HepG2 (cell line): ENCODE measurements around the gene PLXNB2. TPM values are rescaled to one million over a fixed set of nuclear protein-coding genes. Genes with fewer than 3 reads are reported as not detected.

Experiments
- ADNP ChIP-seq: sonication (generic); formaldehyde crosslinking; IDR thresholded peaks from 2 replicates; pipeline ENCODE4 v1.4.0; 2020; ENCODE audit warnings: missing genetic modification reagents
- CHD4 ChIP-seq: fragments of 200-600 bp; sonication (generic); IDR thresholded peaks from 2 replicates; pipeline ENCODE4 v1.7.0; 2017; ENCODE audit warnings: mild to moderate bottlenecking, low read length, borderline replicate concordance
- ELF4 ChIP-seq: sonication (generic); formaldehyde crosslinking; IDR thresholded peaks from 2 replicates; pipeline ENCODE4 v1.5.0; 2020; ENCODE audit warnings: missing genetic modification reagents, mild to moderate bottlenecking, moderate library complexity, borderline replicate concordance
- FOXA1 ChIP-seq, 2 experiments: fragments of 450-650 bp in 1 of 2; sonication (generic) in 1 of 2; formaldehyde crosslinking in 1 of 2; IDR thresholded peaks; 2 replicates each; pipeline versions ENCODE4 v1.4.0 to v1.6.1; 2016 to 2020; ENCODE audit warnings: missing genetic modification reagents in 1 of 2
- FOXO1 ChIP-seq: sonication (generic); formaldehyde crosslinking; IDR thresholded peaks from 2 replicates; pipeline ENCODE4 v1.4.0; 2020; ENCODE audit warnings: missing genetic modification reagents
- GABPB1 ChIP-seq: IDR thresholded peaks from 2 replicates; pipeline ENCODE4 v1.6.1; 2016; ENCODE audit warnings: mild to moderate bottlenecking, missing genetic modification reagents, moderate library complexity, missing compliant biosample characterization
- HOXA3 ChIP-seq: sonication (generic); formaldehyde crosslinking; IDR thresholded peaks from 2 replicates; pipeline ENCODE4 v1.5.0; 2020; ENCODE audit warnings: missing genetic modification reagents
- KAT2B ChIP-seq: fragments of 150-350 bp; IDR thresholded peaks from 2 replicates; pipeline ENCODE4 v1.6.1; 2014; ENCODE audit warnings: low read depth, low read length, borderline replicate concordance
- MIXL1 ChIP-seq: IDR thresholded peaks from 2 replicates; pipeline ENCODE4 v1.6.1; 2016
- NFYC ChIP-seq: IDR thresholded peaks from 2 replicates; pipeline ENCODE4 v1.6.1; 2016; ENCODE audit warnings: missing genetic modification reagents, missing compliant biosample characterization
- NRL ChIP-seq: sonication (generic); formaldehyde crosslinking; IDR thresholded peaks from 2 replicates; pipeline ENCODE4 v1.5.0; 2020; ENCODE audit warnings: missing genetic modification reagents, mild to moderate bottlenecking, moderate library complexity, borderline replicate concordance
- PPARG ChIP-seq: conservative IDR thresholded peaks from 2 replicates; pipeline ENCODE4 v1.6.1; 2016; ENCODE audit warnings: missing biosample characterization, missing genetic modification reagents
- PRMT3 ChIP-seq: sonication (generic); formaldehyde crosslinking; IDR thresholded peaks from 2 replicates; pipeline ENCODE4 v1.8.1; 2022; ENCODE audit warnings: low read depth, mild to moderate bottlenecking, moderate library complexity, missing genetic modification reagents, borderline replicate concordance
- PRPF4 ChIP-seq: fragments of 200-400 bp; formaldehyde crosslinking; IDR thresholded peaks from 2 replicates; pipeline ENCODE4 v1.6.1; 2016; ENCODE audit warnings: low read length, low read depth; ENCODE audit not compliant: poor library complexity, severe bottlenecking
- REXO4 ChIP-seq: sonication (generic); formaldehyde crosslinking; IDR thresholded peaks from 2 replicates; pipeline ENCODE4 v1.8.0; 2022; ENCODE audit warnings: missing genetic modification reagents, mild to moderate bottlenecking, borderline replicate concordance
- SALL1 ChIP-seq: sonication (generic); formaldehyde crosslinking; IDR thresholded peaks from 2 replicates; pipeline ENCODE4 v1.8.0; 2022; ENCODE audit warnings: mild to moderate bottlenecking, missing genetic modification reagents
- SAP130 ChIP-seq: IDR thresholded peaks from 2 replicates; pipeline ENCODE4 v1.6.1; 2016; ENCODE audit warnings: low read depth
- SETDB1 ChIP-seq: sonication (generic); formaldehyde crosslinking; IDR thresholded peaks from 2 replicates; pipeline ENCODE4 v1.5.1; 2020; ENCODE audit warnings: missing genetic modification reagents, mild to moderate bottlenecking, borderline replicate concordance
- SMAD1 ChIP-seq: sonication (generic); formaldehyde crosslinking; IDR thresholded peaks from 2 replicates; pipeline ENCODE4 v1.4.0; 2020; ENCODE audit warnings: missing genetic modification reagents, low read depth, mild to moderate bottlenecking, borderline replicate concordance
- WIZ ChIP-seq: sonication (generic); formaldehyde crosslinking; IDR thresholded peaks from 2 replicates; pipeline ENCODE4 v1.5.1; 2020; ENCODE audit warnings: mild to moderate bottlenecking, missing genetic modification reagents
- ZBTB42 ChIP-seq: sonication (generic); formaldehyde crosslinking; IDR thresholded peaks from 2 replicates; pipeline ENCODE4 v1.5.0; 2020; ENCODE audit warnings: mild to moderate bottlenecking, missing genetic modification reagents
- ZBTB8A ChIP-seq: sonication (generic); formaldehyde crosslinking; IDR thresholded peaks from 2 replicates; pipeline ENCODE4 v1.4.0; 2020; ENCODE audit warnings: mild to moderate bottlenecking, low read depth, missing genetic modification reagents, borderline replicate concordance
- ZFYVE20 ChIP-seq: sonication (generic); formaldehyde crosslinking; IDR thresholded peaks from 2 replicates; pipeline ENCODE4 v1.8.0; 2023; ENCODE audit warnings: low read depth, mild to moderate bottlenecking, moderate library complexity, missing genetic modification reagents, borderline replicate concordance
- ZHX1 ChIP-seq: sonication (generic); formaldehyde crosslinking; IDR thresholded peaks from 2 replicates; pipeline ENCODE4 v1.8.1; 2022; ENCODE audit warnings: low read depth, mild to moderate bottlenecking, missing genetic modification reagents
- ZNF280B ChIP-seq: sonication (generic); formaldehyde crosslinking; IDR thresholded peaks from 2 replicates; pipeline ENCODE4 v1.5.0; 2020; ENCODE audit warnings: missing genetic modification reagents, mild to moderate bottlenecking, borderline replicate concordance
- ZNF382 ChIP-seq: sonication (generic); formaldehyde crosslinking; IDR thresholded peaks from 2 replicates; pipeline ENCODE4 v1.5.0; 2020; ENCODE audit warnings: missing genetic modification reagents, mild to moderate bottlenecking, borderline replicate concordance
- ZNF674 ChIP-seq: sonication (generic); formaldehyde crosslinking; IDR thresholded peaks from 2 replicates; pipeline ENCODE4 v1.5.0; 2020; ENCODE audit warnings: low read depth, mild to moderate bottlenecking, missing genetic modification reagents
- polyA plus RNA-seq, 8 experiments: library from polyadenylated mRNA; depleted of rRNA in 3 of 8; stranded (reverse) in 7 of 8; unstranded in 1 of 8; fragments of >200 nt; fragmentation: Illumina TruSeq in 4 of 8; extraction: Trizol in 4 of 8; gene quantifications; 2 replicates each; pipeline versions ENCODE4 v1.2.1 to v1.2.3, GENCODE V29; 2011 to 2016; ENCODE audit warnings: low read depth in 4 of 8, missing spikeins in 1 of 8, mixed read lengths in 1 of 8; ENCODE audit not compliant: insufficient read depth in 1 of 8
- total RNA-seq, 5 experiments: library from RNA; depleted of rRNA; stranded (reverse); fragments of >200 nt; fragmentation: Illumina TruSeq; extraction: Trizol; gene quantifications; 2 replicates each; pipeline ENCODE4 v1.2.3, GENCODE V29; 2016; ENCODE audit warnings: low read depth in 1 of 5

The PLXNB2 gene
- total and polyA plus RNA-seq, 2 of the 13 experiments (the other 11 are each of a cell fraction or from before 2014, with no cell fraction given): 32.6 to 68.9 TPM

- no peak for TF ChIP-seq FOXO1
- no peak for TF ChIP-seq SMAD1 (CRISPR knock-in tag)
- TF ChIP-seq SALL1: no peak
- TF ChIP-seq ZNF382: no peak
- no peak for TF ChIP-seq KAT2B
- TF ChIP-seq MIXL1 (CRISPR knock-in tag): no peak
- TF ChIP-seq SAP130: peak; percentile 35; the same call in 1 of the 2 replicates
- TF ChIP-seq ELF4 (CRISPR knock-in tag): no peak
- TF ChIP-seq PPARG (CRISPR knock-in tag): no peak
- TF ChIP-seq HOXA3: peak; percentile 37; the same call in 1 of the 2 replicates
- TF ChIP-seq NFYC (CRISPR knock-in tag): no peak
- TF ChIP-seq ZHX1 (CRISPR knock-in tag): no peak
- TF ChIP-seq REXO4 (CRISPR knock-in tag): no peak
- TF ChIP-seq PRMT3 (CRISPR knock-in tag): no peak
- TF ChIP-seq FOXA1 (IDR thresholded peaks at IDR 0.05): no peak
- no peak for TF ChIP-seq FOXA1 (CRISPR knock-in tag; IDR thresholded peaks at IDR 0.05)
- TF ChIP-seq GABPB1 (CRISPR knock-in tag): peak; percentile 60
- peak; percentile 67; the same call in 1 of the 2 replicates for TF ChIP-seq CHD4
- TF ChIP-seq SETDB1 (CRISPR knock-in tag): peak; percentile 92; the same call in 1 of the 2 replicates
- no peak for TF ChIP-seq WIZ (CRISPR knock-in tag)
- no peak for TF ChIP-seq ZBTB42 (CRISPR knock-in tag)
- TF ChIP-seq ADNP: 0 out of 2 replicates have a peak, but pooled peaks have one; percentile 47
- no peak for TF ChIP-seq ZFYVE20 (CRISPR knock-in tag)
- no peak for TF ChIP-seq ZNF280B (CRISPR knock-in tag)
- no peak for TF ChIP-seq ZBTB8A
- TF ChIP-seq PRPF4: peak; percentile 75
- no peak for TF ChIP-seq NRL (CRISPR knock-in tag)
- no peak for TF ChIP-seq ZNF674 (CRISPR knock-in tag)
Observed at GRCh38 chr22:50276143-50276542, 31.3 kb downstream of the PLXNB2 start (continued).
